ENCODE measurements around the gene CTNNA3.

DNA sequence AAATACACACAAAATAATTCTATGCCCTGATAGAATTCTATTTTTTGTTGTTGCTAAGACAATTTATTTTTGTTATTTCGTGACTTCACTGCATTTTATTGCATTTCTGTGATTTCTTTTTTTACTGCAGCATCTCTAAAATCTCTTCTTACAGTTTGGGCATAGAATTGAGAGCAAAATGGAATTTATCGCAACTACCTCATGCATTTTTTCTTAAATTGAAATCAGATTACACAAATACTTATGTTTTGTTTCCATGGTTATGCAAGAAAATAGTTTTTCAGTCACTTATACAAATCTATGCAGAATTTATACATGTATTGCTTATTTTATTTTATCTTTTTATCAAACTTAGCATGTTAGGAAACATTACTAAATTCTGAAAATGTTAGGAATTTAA lies 1552.0 kb downstream of the CTNNA3 start:
- TF ChIP-seq, protein P1, sequence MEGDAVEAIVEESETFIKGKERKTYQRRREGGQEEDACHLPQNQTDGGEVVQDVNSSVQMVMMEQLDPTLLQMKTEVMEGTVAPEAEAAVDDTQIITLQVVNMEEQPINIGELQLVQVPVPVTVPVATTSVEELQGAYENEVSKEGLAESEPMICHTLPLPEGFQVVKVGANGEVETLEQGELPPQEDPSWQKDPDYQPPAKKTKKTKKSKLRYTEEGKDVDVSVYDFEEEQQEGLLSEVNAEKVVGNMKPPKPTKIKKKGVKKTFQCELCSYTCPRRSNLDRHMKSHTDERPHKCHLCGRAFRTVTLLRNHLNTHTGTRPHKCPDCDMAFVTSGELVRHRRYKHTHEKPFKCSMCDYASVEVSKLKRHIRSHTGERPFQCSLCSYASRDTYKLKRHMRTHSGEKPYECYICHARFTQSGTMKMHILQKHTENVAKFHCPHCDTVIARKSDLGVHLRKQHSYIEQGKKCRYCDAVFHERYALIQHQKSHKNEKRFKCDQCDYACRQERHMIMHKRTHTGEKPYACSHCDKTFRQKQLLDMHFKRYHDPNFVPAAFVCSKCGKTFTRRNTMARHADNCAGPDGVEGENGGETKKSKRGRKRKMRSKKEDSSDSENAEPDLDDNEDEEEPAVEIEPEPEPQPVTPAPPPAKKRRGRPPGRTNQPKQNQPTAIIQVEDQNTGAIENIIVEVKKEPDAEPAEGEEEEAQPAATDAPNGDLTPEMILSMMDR (conservative IDR thresholded peaks at IDR 0.05 in 1 of 2, IDR thresholded peaks at IDR 0.05 in 1 of 2; ENCODE audit: low read depth in 1 of 2, low read length in 2 of 2) = no peak
- TF ChIP-seq EZH2 (IDR thresholded peaks at IDR 0.05; ENCODE audit: low read length, missing control alignments) = no peak
